HT1080 (cell line): ENCODE results near the gene MYO9A. TPM values are rescaled to one million over a fixed set of nuclear protein-coding genes. Genes with fewer than 3 reads are reported as not detected.
"Not testable (repeated sequence)": the region's sequence is repeated elsewhere in the genome, so short reads cannot be mapped to it uniquely, and the experiment has no call there.

Experiments used
- DNase-seq: peaks from one replicate; pipeline ENCODE4 v3.0.0-alpha.2; 2015; ENCODE audit warnings: low read depth
- total RNA-seq: library from RNA; depleted of rRNA; stranded (reverse); fragments of >200 nt; shearing (Covaris generic); gene quantifications from 2 replicates; pipeline ENCODE4 v1.2.3, GENCODE V29; 2014

MYO9A gene
- total RNA-seq, 1 experiment from 2014 or later = 8.0 TPM

DNA sequence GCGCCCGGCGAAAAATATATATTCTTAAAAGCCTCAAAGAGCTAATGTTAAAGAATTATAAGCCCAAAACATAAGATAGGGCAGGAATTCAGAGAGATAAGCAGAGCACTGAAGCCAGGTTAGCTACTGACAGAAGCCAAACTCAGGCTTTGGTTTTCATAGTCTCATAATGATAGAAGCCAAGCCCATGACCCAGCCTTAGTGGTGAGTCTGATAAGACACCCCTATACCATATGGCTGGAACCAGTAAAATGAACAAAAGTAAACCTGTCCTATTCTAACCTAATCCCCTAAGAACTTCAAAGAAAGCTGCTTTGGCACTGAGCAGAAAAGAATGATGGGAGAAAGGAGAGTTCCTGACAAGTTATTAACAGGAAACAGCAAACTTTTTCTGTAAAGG is 25.9 kb downstream of the MYO9A start:
- DNase-seq = no peak

DNA sequence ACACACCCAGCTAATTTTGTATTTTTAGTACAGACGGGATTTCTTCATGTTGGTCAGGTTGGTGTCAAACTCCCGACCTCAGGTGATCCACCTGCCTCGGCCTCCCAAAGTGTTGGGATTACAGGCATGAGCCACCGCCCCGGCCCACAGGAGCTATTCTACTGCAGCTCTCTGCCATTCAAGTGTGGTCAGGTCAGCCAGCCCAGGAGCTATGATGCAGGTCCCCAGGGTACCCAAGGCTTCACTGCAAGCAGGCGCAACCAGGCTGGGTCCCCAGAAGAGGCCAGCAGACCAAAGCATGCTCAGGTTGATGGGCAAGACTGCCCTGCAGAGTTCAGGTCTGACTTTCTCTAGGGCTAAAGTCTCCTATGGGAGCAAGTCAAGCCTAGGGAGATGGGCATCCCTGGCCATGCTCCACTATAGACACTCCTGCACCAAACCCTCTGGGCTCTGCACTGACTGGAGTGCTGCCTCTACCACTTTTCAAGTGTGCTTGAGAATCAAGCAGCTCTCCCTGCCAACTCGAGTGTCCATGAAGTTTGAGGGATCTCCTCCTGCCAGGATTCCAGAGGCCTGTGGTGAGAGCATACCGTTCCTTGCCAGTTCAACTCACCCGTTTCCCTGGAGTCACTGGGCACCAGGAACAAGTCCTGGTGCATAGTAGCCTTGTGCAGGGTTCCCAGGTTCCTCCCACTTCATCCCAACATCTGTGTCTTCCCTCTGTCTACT is 30.9 kb downstream of the MYO9A start:
- DNase-seq = no peak

DNA sequence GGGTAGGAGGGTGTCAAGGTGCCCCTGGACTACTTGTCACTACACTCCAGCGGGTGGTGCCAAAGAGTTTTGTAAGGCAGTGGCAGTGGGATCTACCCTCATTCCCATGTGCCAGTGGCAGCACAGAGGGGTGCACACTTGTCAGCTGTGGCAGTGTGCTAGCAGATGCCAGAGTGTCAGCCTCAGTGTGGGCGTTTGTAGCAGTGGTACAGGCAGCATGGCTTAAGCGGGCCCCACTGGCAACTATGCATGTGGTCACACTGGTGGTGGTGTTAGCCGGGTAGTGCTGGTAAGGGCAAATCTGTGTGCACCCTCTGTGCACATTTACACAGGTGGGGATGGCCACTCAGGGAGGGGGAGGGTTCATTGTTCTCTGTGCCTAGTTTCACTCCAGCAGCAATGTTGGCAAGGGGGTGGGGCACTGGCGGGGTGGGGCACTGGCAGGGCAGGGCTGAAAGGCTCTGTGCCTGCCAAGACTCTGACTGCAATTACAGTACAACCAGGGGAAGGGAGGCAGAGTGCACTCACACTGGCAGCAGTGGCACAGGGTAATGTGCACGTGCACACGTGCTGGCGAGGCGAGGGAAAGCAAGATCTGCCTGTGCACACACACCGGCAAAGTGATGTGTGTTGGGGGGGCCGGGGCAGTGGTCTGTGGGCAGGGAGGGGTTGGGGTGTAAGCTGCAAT is 31.8 kb downstream of the MYO9A start:
- DNase-seq = no peak

DNA sequence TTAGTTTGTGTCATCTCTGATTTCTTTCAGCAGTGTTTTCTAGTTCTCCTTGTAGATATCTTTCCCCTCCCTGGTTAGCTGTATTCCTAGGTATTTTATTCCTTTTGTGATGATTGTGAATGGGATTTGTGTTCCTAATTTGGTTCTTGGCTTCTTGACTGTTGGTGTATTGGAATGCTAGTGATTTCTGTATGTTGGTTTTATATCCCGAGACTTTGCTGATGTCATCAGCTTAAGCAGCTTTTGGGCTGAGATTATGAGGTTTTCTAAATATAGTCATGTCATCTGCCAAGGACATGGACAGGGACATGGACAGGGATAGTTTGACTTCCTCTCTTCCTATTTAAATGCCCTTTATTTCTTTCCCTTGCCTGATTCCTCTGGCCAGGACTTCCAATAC is 35.8 kb downstream of the MYO9A start:
- DNase-seq = no peak

DNA sequence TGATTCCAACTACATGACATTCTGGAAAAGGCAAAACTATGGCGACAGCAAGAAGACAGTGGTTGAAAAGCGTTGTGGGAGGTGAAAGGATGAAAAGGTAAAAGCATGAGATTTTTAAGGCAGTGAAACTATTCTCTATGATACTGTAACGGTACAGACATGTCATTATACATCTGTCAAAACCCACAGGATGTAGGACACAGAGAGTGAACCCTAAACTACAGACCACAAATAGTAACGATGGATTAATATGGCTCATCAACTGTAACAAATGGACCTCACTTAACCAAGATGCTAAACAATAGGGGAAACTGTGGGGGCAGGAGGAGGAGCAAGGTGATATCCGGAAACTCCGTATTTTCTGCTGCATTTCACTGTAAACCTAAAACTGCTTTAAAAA is 39.1 kb downstream of the MYO9A start:
- no peak for DNase-seq

DNA sequence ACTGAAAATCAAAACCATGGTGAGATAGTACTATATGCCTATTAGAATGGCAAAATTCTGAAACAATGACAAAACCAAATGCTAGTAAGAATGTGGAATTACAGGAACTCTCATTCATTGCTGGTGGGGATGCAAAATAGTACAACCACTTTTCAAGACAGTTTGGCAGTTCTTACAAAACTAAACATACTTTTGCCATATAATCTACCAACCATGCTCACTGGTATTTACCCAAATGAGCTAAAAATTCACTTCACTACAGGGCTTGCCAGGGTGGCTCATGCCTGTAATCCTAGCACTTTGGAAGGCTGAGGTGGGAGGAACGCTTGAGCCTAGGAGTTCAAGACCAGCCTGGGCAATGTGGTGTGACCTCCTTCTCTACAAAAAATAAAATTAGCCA is 40.0 kb downstream of the MYO9A start:
- DNase-seq = no peak

DNA sequence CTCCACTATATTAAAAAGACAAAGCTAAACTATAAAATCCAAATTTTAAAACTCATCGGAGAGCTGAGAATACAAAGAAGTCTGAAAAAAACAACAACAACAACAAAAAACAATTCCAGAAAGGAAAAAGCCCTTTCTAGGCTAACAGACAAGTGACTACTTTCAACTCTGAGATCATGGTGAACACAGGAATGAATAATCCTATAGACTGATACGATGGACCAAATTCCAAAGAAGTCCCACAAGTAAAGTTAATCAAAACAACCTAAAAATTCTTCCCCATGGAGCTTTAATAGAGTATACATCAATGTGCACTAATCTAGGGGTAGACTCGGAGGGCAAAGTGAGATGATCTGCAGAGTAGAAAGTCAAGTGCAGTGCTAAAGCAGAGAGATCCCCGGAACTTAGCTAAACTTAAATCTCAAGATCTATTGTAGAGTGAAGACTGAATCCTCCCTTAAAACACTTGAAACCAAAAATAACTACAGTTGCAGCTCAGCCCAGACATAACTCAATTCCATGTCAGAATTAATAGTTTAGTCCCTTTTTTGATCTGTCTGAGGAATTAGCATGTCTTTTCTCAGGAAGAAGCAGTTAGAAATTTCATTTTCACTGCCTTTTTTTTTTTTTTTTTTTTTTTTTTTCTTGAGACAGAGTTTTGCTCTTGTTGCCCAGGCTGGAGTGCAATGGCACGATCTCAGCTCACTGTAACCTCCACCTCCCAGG is 43.5 kb downstream of the MYO9A start:
- no peak for DNase-seq

DNA sequence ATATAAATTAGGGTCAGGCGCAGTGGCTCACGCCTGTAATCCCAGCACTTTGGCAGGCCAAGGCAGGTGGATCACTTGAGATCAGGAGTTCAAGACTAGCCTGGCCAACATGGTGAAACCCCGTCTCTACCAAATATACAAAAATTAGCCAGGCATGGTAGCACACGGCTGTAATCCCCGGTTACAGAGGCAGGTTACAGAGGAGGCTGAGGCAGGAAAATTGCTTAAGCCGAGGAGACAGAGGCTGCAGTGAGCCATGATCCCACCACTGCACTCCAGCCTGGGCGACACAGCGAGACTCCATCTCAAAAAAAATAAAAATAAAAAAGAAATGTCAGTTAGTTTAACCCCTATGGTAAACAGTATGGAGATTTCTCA is 46.5 kb downstream of the MYO9A start:
- not testable (repeated sequence) for DNase-seq

DNA sequence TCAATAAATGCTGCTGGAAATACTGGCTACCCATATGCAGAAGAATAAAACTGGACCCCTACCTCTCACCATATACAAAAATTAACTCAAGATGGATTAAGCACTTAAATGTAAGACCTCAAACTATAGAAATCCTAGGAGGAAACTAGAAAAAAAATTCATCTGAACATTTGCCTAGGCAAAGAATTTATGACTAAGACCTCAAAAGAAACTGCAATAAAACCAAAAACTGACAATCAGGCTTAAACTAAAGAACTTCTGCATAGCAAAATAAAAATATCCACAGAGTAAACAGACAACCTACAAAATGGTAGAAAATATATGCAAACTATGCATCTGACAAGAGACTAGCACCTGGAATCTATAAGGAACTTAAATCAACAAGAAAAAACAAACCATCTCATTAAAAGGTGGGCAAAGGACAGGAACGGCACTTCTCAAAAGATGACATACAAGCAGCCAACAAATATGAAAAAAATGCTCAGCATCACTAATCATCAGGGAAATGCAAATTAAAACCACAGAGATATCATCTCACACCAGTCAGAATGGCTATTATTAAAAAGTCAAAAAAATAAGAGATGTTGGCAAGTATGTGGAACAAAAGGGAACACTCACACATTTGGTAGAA is 47.0 kb downstream of the MYO9A start:
- DNase-seq = no peak

DNA sequence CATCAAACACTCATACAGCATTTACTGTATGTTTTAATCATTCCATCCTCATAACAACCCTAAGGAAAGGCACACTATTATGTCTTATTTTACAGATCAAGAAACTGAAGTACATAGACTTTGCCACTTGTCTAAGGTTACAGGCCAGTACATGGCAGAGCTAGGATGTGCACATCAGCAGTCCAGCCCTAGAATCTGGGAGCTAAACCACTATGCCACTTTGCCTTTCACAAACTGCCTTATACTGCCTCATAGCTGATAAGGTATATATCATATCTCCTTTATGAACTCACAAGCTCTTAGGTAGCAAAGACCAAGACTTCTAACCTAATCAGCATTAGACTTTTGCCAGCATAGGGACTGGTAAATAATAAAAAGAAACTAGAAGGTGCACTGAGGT is 49.1 kb downstream of the MYO9A start:
- no peak for DNase-seq

DNA sequence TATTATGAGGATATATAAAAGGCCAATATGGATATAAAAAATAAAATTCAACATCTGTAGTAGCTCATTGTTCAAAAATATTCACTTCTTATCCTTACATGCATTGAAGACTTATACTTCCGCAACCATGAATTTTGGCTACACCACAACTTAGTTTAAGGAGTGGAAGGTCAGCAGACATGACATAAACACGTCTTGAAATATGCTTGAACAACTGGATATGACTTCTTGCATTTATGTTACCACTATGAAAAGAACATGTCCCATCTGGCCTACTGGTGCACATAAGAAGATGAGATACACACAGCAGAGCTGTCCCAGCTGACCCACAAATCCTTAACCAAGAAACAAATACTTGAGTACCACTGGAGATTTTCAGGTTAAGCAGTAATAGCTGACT is 52.1 kb downstream of the MYO9A start:
- DNase-seq = no peak

DNA sequence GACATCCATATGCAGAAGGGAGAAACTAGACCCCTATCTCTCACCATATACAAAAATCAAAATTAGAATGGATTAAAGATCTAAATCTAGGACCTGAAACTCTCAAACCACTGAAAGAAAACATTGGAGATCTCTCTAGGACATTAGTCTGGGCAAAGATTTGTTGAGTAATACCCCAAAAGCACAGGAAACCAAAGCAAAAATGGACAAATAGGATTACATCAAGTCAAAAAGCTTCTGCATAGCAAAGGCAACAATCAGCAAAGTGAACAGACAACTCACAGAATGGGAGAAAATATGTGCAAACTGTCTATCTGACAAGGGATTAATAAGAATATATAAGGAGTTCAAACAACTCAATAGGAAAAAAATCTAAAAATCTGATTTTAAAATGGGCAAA is 54.8 kb downstream of the MYO9A start:
- DNase-seq = no peak

DNA sequence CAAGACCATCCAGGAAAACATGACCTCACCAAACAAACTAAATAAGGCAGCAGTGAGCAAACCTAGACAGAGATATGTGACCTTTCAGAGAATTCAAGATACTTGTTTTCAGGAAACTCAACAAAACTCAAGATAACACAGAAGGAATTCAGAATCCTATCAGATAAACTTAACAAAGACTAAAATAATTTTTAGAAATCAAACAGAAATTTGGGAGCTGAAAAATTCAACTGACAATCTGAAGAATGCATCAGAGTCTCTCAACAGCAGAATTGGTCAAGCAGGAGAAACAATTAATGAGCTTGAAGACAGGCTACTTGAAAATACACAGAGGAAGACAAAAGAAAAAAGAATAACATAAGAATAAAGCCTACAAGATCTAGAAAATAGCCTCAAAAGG is 55.6 kb downstream of the MYO9A start:
- no peak for DNase-seq

DNA sequence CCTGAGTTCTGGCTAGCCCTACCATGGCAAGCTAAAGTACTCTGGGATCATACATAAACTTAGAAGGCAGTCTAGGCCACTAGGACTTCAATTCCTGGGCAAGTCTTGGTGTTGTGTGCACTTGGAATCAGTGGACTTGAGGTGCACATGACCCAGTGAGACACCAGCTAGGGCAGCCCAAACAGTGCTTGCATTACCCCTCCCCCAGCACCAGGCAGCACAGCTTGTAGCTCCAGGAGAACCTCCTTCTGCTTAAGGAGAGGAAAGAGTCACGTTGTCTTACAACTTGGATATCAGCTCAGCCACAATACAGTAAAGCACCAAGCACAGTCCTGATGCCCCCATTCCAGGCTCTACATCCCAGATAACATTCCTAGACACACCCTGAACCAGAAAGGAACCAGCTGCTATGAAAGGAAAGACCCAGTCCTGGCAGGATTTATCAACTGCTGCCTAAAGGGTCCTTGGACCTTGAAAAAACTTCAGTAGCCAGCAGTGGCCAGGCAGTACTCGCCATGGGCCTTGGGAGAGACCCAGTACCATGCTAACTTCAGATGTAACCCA is 57.2 kb downstream of the MYO9A start:
- no peak for DNase-seq

DNA sequence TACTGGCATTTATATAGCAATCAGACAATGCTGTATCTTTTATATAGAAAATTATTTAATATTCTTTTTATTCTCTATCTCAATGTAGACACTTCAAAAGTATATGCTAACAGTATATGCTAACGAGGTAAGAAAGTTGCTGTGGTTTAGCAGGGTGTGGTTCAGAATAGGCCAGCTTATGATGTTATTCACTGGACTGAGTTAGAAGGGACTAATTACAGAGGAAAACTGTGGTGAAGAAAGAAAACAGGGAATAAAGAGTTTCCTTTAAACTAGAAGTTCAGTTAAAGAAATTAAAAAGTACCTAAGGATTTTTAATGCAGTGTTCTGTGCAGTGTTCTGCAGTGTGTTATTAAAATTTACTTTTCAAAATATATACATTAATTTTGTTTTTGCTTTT is 59.4 kb downstream of the MYO9A start:
- no peak for DNase-seq

DNA sequence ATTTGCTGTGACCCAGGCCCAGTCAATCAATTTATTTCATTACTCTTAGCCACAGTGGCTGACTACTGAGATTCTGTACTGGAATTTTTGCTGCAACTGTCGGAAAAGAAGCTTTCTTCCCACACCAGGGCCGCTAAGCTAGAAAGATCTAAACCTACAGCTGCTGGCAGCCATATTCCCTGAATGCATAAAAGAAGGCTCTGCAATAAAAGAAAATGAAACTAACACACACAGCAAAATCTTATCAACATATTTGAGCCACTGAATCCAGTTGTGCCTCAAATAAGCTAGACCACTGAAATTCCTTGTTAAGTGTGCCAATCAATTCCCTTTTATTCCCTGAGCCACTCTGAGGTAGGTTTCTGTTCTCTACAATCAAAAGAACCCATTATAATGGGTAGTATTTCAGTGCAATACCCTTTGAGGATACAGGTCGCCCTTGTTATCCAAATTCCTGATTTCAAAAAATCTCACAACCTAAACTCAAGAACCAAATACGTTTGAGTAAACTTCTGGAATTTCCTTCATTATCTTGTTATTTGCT is 60.3 kb downstream of the MYO9A start:
- no peak for DNase-seq

DNA sequence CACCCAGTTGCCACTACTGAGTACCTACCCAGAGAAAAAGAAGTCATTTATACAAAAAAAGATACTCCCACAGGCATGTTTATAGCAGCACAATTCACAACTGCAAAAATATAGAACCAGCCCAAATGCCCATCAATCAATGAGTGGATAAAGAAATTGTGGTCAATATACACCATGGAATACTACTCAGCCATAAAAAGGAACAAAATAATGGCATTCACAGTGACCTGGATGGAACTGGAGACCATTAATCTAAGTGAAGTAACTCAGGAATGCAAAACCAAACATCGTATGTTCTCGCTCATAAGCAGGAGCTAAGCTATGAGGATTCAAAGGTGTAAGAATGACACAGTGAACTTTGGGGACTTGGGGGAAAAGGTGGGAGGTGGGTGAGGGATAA is 61.7 kb downstream of the MYO9A start:
- DNase-seq = not testable (repeated sequence)

DNA sequence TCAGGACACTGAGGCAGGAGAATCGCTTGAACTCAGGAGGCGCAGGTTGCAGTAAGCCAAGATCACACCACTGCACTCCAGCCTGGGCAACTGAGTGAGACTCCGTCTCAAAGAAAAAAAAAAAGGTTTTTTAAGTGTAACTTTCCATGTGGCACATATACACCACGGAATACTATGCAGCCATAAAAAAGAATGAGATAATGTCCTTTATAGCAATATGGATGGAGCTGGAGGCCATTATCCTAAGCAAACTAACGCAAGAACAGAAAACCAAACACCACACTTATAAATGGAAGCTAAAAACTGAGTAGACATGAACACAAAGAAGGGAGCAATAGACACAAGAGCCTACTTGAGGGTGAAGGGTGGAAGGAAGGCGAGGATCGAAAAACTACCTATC is 64.7 kb downstream of the MYO9A start:
- not testable (repeated sequence) for DNase-seq

DNA sequence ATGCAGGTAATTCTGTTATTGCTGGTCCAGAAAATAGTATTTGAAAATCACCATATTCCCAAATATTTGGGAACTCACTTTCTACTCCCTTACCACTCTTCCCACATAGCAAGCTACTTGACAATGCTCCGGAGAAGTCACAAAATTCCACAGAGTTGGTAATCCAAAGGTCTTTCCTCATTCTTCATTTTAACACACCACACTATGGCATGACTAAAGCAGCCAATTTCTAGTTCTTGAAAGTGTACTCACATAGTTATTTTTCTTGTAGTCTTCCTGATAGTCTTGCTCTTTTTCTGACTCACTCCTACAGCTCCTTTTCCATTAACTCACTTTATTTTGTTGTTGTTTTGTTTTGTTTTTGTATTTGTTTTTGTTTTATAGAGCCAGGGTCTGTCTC is 67.2 kb downstream of the MYO9A start:
- DNase-seq = no peak

DNA sequence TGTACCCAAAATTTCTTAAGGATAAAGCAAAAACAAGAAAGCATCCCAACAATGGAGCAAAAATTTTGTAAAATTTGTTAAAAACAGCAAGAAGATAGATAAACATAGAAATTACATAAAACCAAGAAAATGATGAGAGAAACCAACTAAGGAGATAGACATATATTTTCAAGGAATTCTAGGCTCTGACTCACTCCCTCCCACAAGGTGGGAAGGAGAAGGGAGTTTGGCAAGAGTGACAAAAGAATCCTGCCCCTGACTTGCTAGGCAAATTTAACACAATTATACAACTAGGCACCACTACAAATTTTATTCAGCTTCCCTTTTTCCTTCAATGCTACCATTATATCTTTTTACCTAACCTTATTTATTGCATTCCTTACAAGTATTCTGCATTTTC is 70.9 kb downstream of the MYO9A start:
- DNase-seq = no peak

DNA sequence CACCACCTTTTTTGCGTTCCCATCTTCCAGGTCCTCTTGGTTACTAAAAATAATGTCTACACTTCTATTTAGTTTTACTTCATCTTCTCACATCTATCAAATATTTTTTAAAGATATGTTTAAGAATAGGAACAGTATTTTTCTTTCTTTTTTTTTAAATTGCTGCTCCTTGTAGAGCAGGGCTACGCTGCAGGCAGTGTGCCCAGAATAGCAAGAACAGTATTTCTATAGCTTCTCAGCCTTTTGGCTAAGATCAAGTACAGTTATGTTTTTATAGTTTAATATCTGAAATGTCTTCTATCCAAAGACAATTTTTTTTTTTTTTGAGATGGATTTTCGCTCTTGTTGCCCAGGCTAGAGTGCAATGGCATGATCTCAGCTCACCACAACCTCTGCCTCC is 73.0 kb downstream of the MYO9A start:
- no peak for DNase-seq

DNA sequence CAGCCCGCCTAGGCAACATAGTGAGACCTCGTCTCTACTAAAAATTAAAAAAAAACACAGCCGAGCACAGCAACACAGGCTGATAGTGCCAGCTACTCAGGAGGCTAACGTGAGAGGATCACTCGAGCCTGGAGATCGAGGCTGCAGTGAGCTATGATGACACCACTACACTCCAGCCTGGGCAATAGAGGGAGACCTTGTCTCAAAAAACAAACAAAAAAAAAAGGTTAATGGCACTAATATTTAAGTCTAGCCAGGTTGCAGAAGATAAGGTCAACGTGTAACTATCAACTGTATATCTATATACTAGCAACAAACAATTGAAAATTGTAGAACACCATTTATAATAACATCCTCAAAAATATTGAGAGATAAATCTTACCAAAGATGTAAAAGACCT is 75.1 kb downstream of the MYO9A start:
- DNase-seq = no peak
